Coronary artery (tissue), 2 donors: Measurements from ENCODE around the gene TMEM178B.

Source experiments
- DNase-seq: peaks from one replicate; pipeline ENCODE4 v3.0.0-alpha.2; 2017; ENCODE audit warnings: low spot score
- H3K27ac ChIP-seq, 2 donors: fragments of 200-600 bp; sonication (generic); one replicate each; pipeline ENCODE4 v1.5.1; 2016 to 2019
- H3K4me3 ChIP-seq: fragments of 200-600 bp; sonication (generic); 2 replicates; pipeline ENCODE4 v1.5.1; 2016; ENCODE audit warnings: mild to moderate bottlenecking, moderate library complexity
- CTCF ChIP-seq: fragments of 200-600 bp; sonication (generic); IDR thresholded peaks from one replicate; pipeline ENCODE4 v1.5.1; 2019; ENCODE audit warnings: antibody characterized with exemption

Gene TMEM178B

GRCh38 chr7:141262101-141263090 is 188.5 kb downstream of the TMEM178B start:
- H3K27ac ChIP-seq: no peak overlapping the region
- no peak for DNase-seq
- no peak for TF ChIP-seq CTCF
- no peak overlapping the region for H3K4me3 ChIP-seq

- no peak overlapping the region for H3K4me3 ChIP-seq
- no peak overlapping the region for H3K27ac ChIP-seq
- no peak for DNase-seq
- no peak for TF ChIP-seq CTCF
These were observed 189.6 kb downstream of the TMEM178B start for GRCh38 chr7:141263508-141263907.

GRCh38 chr7:141263983-141264382 is 190.1 kb downstream of the TMEM178B start:
- TF ChIP-seq CTCF: no peak
- Histone ChIP-seq H3K27ac (no peak overlapping the region), H3K4me3 (no peak overlapping the region)
- no peak for DNase-seq

- Histone ChIP-seq H3K4me3 (no peak overlapping the region), H3K27ac (no peak overlapping the region)
- no peak for DNase-seq
- TF ChIP-seq CTCF: no peak
These were observed 190.6 kb downstream of the TMEM178B start for GRCh38 chr7:141264511-141264910.

GRCh38 chr7:141265668-141266067 is 191.8 kb downstream of the TMEM178B start:
- Histone ChIP-seq H3K27ac (no peak overlapping the region), H3K4me3 (no peak overlapping the region)
- DNase-seq: no peak
- no peak for TF ChIP-seq CTCF

- DNase-seq: no peak
- no peak overlapping the region for H3K27ac ChIP-seq
- no peak overlapping the region for H3K4me3 ChIP-seq
- no peak for TF ChIP-seq CTCF
These were observed 194.8 kb downstream of the TMEM178B start for GRCh38 chr7:141268614-141269013.

GRCh38 chr7:141271451-141271850 is 197.6 kb downstream of the TMEM178B start:
- Histone ChIP-seq H3K27ac (no peak overlapping the region), H3K4me3 (no peak overlapping the region)
- DNase-seq: no peak
- no peak for TF ChIP-seq CTCF
